ENCODE results near the gene CBY3.
"Not testable (repeated sequence)": the region's sequence is repeated elsewhere in the genome, so short reads cannot be mapped to it uniquely, and the experiment has no call there.

The CBY3 gene

GRCh38 chr5:179661647-179662046 lies 19.2 kb downstream of the CBY3 start:
- DNase-seq = not testable (repeated sequence)

GRCh38 chr5:179658179-179658856 lies 22.5 kb downstream of the CBY3 start:
- DNase-seq = not testable (repeated sequence)

- not testable (repeated sequence) for DNase-seq
Measured at GRCh38 chr5:179657302-179658178, 23.3 kb downstream of the CBY3 start.

- DNase-seq = not testable (repeated sequence)
Measured at GRCh38 chr5:179653135-179653534, 27.7 kb downstream of the CBY3 start.

GRCh38 chr5:179650245-179650644 lies 30.6 kb downstream of the CBY3 start:
- not testable (repeated sequence) for DNase-seq

- DNase-seq = not testable (repeated sequence)
Measured at GRCh38 chr5:179649166-179649703, 31.6 kb downstream of the CBY3 start.

GRCh38 chr5:179648410-179648809 lies 32.4 kb downstream of the CBY3 start:
- DNase-seq = no peak

GRCh38 chr5:179644766-179645165 lies 36.1 kb downstream of the CBY3 start:
- not testable (repeated sequence) for DNase-seq

GRCh38 chr5:179643141-179643920 lies 37.5 kb downstream of the CBY3 start:
- not testable (repeated sequence) for DNase-seq

- not testable (repeated sequence) for DNase-seq
Measured at GRCh38 chr5:179642626-179643025, 38.2 kb downstream of the CBY3 start.

- DNase-seq = not testable (repeated sequence)
Measured at GRCh38 chr5:179641745-179642144, 39.1 kb downstream of the CBY3 start.

- not testable (repeated sequence) for DNase-seq
Measured at GRCh38 chr5:179639296-179639695, 41.5 kb downstream of the CBY3 start.

- DNase-seq = not testable (repeated sequence)
Measured at GRCh38 chr5:179634370-179635172, 46.3 kb downstream of the CBY3 start.

- not testable (repeated sequence) for DNase-seq
Measured at GRCh38 chr5:179633501-179634369, 47.1 kb downstream of the CBY3 start.
